Activated gamma-delta T cell treated with anti-CD3 and anti-CD28 coated beads, Interleukin-2, amount 50 U/mL, for 16 hours (primary cell): ENCODE data around the gene RNLS.
"Not testable (repeated sequence)": the region's sequence is repeated elsewhere in the genome, so short reads cannot be mapped to it uniquely, and the experiment has no call there.

Source experiments
- DNase-seq: peaks from one replicate; pipeline ENCODE4 v3.0.0-alpha.2; 2020; ENCODE audit warnings: low read depth

RNLS gene

GRCh38 chr10:88522715-88523114 lies 60.4 kb downstream of the RNLS start:
- no peak for DNase-seq

- no peak for DNase-seq
Observed at GRCh38 chr10:88521791-88522190, 61.3 kb downstream of the RNLS start.

DNA sequence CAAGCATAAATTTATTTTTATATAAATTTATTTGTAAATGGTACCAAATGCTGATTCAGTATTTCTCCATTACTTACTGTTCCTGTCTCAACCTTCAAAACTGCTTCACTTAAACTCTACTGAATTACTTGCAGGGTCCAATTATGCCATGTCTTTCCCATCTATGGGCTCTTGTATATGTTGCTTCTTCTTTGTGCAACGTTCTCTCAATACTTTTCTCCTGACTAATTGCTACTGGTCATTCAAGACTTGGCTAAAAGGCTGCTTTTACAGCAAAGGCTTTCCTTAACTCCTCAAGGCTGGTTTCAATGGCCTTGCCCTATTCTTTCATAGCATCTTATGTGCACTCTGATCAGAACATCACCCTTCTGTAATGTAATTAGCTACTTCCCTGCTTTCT lies 67.9 kb downstream of the RNLS start:
- DNase-seq: no peak

DNA sequence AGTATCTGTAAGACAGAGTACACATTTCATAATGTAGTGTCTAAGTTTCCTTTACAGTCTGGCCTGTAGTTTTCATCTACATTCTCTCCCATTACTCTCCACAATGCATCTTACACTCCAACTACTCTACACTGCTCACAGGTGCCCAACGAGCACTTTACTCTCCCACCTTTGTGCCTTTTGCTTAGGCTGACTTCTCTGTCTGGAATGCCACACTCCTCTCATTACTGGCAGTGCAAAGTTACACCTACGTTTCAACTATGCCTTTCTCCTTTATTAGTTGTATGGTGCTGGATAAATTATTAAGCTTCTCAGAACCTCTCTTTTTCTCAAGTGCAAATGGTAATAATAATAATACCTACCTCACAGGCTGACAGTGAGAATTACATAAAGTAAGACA lies 70.5 kb downstream of the RNLS start:
- DNase-seq: no peak

- DNase-seq: no peak
Observed at GRCh38 chr10:88508796-88509195, 74.3 kb downstream of the RNLS start.

DNA sequence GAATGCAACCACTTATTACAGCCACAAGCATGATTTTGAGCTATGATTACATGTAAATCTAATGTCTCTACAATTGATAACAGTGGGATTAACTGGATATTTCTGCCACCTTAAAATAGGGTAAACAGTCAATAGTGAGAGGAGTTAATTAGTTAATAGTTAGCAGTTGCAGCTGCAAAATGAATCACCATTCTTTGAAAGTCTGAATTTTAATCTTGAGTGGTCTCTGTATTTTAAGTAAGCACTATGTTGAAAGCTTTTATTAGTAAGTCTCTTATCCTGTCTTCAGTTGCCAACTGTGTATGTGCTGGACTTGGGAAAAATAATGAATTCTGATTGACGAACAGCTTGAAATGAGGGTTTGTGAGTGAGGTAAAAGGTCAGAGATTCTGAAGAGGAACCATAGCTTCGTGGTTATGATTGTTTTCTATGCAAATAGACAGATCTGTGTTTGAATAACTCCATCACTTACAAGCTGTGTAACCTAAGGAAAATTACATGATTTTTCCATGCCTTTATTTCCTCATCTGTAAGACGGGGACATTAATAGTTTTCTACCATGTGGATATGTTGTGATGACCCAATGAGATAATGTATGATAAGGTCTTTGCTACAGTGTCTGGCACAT lies 75.2 kb downstream of the RNLS start:
- DNase-seq: no peak

DNA sequence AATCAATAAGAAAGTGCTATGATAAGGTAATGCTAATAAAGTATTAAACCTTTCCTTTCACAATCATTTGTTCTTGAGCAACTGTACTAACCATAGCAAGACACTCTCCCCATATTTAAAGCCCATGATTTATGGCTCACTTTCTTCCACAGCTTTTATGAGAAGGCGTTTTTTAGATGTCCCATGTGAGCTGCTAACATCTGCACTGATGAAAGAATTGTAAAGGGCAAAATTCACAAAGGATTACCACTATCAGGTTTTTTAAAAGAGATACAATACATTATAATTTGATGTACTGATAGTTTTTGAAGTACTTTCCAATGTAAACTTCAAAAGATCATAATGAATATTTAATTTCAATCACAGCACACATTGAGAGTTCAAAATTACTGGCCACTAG lies 75.7 kb downstream of the RNLS start:
- no peak for DNase-seq

GRCh38 chr10:88505680-88506215 lies 77.4 kb downstream of the RNLS start:
- DNase-seq: no peak

DNA sequence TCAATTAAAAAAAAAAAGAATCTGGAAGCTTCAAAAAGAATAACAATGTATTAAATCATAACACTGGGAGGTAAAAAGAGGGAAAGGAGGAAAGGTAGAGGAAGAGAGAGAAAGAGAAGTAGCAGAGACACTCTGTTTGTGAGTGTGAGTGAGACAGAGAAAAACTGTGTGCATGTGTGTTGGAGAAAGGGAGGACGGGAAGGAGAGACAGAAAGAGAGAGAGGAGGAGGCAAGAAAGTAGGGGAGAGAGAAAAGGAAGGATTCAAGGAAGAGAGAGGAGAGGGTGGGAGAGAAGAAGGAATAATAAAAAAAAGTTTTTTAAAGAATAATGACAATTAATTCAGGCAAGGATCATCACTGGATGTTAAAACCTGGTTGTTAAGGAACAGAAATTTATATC lies 77.9 kb downstream of the RNLS start:
- no peak for DNase-seq

DNA sequence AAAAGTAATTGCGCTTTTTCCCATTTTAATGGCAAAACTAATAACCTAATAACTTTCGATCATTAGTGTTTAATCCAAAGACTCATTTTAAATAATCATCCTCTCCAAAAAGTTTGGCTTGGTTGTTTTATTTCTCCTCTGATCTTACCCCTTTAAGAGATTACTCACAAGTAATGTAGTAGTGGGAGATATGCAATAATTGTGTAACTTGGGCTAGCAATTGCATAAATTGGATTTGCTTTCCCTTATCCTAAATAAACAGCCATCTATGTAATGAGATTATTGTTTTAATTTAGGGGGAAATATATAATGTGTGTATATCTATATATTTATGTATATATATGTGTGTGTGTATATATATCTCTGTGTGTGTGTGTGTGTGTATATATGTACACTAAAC lies 82.5 kb downstream of the RNLS start:
- no peak for DNase-seq

DNA sequence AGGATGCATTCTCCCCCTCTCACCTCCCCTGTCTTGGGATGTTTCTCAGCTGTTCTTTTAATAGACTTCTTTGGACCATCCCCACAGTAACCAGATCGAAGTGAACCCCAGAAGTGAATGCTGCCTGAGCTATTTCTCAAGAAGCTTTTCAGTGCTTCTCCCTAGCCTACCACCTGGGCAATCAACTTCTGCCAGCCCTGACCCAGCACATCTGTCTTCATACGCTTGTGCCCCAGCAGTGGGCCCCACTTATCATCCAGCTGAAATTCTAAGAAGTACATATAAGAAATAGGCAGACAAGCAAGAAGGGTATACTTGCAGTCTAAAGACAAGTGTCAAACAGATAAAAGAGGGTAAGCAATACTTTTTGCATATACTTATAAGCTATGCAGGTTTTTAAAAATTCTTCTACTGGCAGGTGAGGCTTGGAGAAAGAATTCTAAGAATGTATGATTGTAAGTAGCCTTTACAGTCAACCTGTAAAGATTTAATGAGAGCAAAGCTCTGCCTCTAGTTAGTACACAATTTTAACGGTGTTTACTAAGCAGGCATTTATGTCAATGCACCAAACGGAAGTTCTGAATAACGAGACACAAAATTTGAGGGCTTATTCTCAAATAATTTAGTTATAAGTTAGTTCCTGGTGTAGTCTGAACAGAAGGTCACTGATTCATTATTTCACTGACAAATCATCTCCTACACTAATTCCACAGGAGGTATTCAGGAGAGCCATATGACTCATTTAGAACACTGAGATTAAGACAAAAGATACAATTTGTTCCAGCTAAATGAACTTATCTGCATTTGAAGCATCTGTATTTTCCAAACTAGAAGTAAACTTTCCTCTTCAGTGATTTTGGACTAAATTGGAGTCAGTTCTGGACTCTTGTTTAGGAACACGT lies 83.3 kb downstream of the RNLS start:
- no peak for DNase-seq

DNA sequence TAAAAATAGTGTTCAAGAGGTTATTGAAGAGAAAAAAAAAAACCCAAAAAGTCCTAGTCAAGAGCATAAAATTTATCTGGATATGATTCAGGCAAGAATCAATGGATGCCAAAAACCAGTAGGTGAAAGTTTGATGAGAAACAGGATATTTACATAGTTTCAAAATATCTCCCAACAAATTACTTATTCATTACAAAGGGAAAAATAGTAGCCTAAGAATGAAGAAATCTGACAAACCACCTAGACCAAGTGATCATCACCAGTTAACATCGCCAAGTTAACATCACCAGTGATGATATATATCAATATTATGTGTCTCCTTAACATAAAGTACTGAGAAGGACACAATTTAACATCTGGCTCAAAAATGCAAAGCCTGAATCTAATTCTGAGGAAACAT lies 85.2 kb downstream of the RNLS start:
- DNase-seq: no peak

DNA sequence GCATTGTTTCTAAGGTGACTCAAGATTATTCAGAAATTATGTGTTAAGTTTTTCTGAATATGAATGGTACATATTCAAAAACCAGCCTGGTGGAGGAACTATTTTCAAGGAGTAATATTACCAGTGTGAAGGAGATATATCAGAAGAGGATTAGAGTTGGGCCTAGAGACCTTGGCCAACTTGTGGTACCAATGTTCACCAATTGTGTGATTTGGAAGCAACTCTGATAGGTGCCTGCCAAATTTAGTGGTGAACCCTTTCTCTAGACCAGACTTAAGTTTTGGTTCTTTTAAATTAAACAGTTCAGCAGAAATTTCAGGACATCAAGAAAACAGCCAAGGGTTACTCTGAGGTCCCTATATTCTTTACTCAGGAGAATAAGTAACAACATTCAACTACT lies 88.6 kb downstream of the RNLS start:
- no peak for DNase-seq

DNA sequence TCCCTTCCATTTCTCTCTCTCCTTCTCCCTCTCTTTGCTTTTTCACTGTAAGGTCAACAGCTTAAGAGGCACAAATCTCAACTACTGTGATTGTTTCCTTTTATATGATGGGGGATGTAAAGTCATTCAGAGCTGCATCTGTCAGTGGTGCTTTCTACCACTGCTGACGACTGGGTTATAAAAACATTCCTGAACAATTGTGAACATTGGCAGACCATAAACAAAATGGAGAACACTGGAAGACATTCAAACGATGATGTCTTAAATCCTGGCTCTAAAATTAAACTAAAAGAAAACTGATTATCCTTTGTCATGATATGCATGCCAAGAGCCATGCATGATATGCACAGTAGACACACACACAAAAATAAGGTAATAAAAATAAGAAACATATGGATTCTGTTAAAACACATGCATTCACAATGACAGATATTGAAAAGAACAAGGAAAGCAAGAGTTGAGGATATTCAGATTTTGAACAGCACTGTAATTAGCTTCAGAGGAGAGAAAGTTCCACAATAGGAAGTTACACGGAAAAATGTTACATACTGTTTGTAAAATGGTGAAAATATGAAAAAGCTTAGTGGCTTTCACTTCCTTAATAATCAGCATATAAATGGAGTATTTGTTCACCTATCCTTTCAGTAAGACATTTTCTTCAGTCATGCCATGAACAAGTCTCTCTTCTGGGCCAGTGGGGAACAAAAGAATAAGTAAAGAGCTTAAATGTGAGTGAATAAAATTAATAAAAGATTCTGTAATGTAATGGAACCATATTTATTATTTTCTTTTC lies 89.2 kb downstream of the RNLS start:
- DNase-seq: no peak

DNA sequence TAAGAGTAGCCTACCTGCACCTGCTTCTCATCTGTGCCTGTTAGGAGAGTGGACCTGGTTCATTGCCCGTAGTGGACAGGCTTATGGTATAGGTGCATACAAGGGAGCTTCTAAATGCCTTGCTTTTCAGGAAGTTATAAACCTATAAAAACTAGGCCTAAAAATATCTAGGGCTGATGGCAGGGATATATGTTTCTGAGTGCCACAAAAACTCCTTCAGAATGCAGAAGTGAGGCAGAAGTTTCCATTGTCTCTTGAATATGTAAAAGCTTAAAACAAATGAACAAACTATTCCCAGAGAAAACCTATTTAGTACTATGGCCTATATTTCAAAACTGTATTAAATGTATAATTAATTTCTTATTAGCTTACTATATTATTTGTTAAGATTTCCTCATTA lies 91.8 kb downstream of the RNLS start:
- no peak for DNase-seq

DNA sequence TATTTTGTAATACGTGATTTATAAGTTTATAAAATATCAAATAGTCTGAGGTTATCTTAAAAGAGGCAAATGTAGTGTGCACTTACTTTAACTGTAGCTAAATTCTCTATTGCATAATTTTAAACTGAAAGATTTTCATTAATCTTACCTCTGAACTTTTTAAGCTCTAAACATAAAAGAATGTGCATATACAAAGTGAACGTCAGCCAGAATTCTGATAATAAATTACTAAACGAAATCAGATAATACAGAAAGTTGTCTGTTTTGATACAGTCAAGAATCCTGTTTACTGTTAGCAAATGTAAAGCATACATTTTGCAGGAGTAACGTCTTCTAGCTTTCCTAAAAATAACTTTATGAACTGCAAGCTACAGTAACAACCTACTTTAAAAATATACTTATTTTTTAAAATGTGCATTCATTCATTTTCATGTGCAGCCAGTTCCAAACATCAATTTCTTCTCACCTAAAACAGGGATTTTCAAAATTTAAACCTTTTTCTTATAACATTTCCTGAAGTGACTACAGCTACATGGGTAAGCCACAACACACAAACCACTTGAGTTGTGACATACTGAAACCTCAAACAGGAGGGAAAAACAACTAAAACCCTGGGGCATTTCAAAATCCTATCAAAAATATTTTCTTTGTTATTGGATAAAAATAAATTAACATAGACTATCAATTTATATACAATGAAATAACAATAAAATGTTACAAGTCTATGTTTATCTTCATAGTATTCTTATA lies 92.7 kb downstream of the RNLS start:
- no peak for DNase-seq

- DNase-seq: no peak
Observed at GRCh38 chr10:88489107-88489506, 94.0 kb downstream of the RNLS start.

GRCh38 chr10:88486816-88487215 lies 96.3 kb downstream of the RNLS start:
- DNase-seq: not testable (repeated sequence)

- DNase-seq: no peak
Observed at GRCh38 chr10:88482220-88482619, 100.9 kb downstream of the RNLS start.

DNA sequence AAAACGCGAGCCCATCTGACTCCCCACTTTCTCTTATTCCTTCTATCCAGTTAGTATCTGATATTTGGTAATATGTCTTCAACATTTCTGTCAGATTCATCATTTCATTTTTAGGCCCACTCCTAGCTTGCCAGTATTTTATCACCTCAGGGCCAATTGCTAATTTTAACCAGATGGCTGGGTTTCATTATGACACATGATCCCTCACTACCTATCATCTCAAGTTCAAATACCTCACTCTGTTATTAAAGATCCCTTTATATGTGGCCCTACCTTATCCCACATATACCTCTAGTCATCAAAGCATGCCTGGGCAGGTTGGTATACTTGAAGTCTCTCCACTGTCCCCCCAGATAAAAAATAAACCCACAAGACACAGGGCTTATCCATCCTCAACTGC lies 104.9 kb downstream of the RNLS start:
- no peak for DNase-seq

DNA sequence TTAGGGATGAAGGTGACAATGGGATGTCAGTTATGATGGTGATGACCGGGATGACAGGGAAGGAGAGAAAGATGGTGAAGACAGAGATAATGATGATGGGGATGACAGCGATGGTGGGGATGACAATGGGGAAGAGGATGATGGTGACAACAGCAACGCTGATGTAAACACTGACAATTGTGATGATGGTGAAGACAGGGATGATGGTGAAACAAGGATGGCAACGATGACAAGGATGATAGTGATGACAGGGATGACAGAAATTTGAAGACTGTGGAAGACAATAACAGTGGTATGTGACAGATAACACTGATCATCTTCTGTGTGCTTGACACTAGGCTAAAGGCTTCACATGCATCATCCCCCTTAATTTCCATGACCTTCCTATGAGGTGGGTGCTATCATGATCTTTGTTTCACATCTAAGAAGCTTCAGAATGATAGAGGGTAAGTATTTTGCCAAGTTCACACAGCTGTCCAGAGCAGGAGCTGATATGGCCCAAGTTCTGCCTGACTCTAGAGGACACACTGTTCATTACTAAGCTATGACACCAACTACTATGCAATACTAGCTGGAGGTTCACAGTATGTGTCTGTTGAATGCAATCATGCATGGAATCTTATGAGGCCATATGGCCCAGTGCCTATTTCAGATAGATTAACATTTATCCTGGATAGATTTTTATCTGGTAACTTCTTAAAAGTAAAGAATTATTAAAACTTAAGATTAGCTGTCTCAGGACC lies 105.6 kb downstream of the RNLS start:
- no peak for DNase-seq
